ENCODE data around the gene FNDC3B.

The FNDC3B gene

DNA sequence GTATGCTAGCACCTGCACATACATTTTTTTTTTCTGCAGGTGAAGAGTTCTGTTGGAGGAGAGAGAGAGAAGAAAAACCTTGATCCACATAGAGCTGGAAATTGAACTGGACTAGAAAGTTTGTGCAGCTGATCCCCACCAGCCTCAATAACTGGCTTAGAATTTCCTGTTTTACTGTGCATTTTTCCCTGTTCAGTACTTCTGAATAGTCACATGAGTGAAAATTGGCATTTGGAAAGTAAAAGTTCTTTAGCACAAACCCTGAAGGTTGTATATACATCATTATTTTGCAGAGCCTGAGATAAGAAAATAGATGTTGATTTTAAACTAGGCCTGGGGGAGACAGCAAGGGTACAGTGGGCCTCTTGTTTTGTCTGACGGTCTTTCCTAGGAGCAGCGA, 366.5 kb downstream of the FNDC3B start:
- POLR2A ChIA-PET: no interaction called here
- Histone ChIP-seq H3K9me3 (ENCODE audit: control insufficient read depth, insufficient read depth, low read depth, low read length) (no peaks in the 10 kb centered on the region), H3K27ac (ENCODE audit: extremely low read depth, low read depth, low read length) (no peak overlapping the region), H3K36me3 (ENCODE audit: control insufficient read depth in 2 of 2, insufficient read depth in 1 of 2, low read length in 2 of 2) (peaks cover 0 to 3% of the 10 kb centered on the region in 2 experiments; a peak in 2 of 3 replicates), H3K4me3 (ENCODE audit: low read depth, low read length) (no peak overlapping the region), H3K4me1 (ENCODE audit: control insufficient read depth, insufficient read depth, low read length) (no peaks in the 10 kb centered on the region)
- CTCF ChIA-PET: no interaction called here
- TF ChIP-seq ZNF157 (tag by site-specific recombination; IDR thresholded peaks at IDR 0.05) (no peak), ZSCAN30 (tag by site-specific recombination; IDR thresholded peaks at IDR 0.05) (no peak), ZNF701 (tag by site-specific recombination; IDR thresholded peaks at IDR 0.05) (no peak), ZNF146 (tag by site-specific recombination; IDR thresholded peaks at IDR 0.05) (no peak), ZFHX2 (tag by site-specific recombination; conservative IDR thresholded peaks at IDR 0.05) (no peak), GLIS2 (tag by site-specific recombination; IDR thresholded peaks at IDR 0.05) (no peak), ZNF510 (tag by site-specific recombination; IDR thresholded peaks at IDR 0.05; ENCODE audit: insufficient replicate concordance) (no peak), ZNF24 (tag by site-specific recombination; IDR thresholded peaks at IDR 0.05) (no peak), ZNF274 (IDR thresholded peaks at IDR 0.05; ENCODE audit: low read length) (no peak), ZNF274 (tag by site-specific recombination; IDR thresholded peaks at IDR 0.05; ENCODE audit: borderline replicate concordance) (no peak), IKZF3 (tag by site-specific recombination; IDR thresholded peaks at IDR 0.05) (no peak), BCL11A (tag by site-specific recombination; IDR thresholded peaks at IDR 0.05; ENCODE audit: low read depth) (no peak), ZNF830 (tag by site-specific recombination; IDR thresholded peaks at IDR 0.05; ENCODE audit: low read depth) (no peak), KLF7 (tag by site-specific recombination; IDR thresholded peaks at IDR 0.05; ENCODE audit: borderline replicate concordance) (no peak), ZNF121 (tag by site-specific recombination; IDR thresholded peaks at IDR 0.05) (no peak), HOXA7 (CRISPR knock-in tag; IDR thresholded peaks at IDR 0.05; ENCODE audit: borderline replicate concordance) (no peak), ZNF529 (tag by site-specific recombination; IDR thresholded peaks at IDR 0.05; ENCODE audit: insufficient replicate concordance) (no peak)
- TF ChIP-seq, protein P1, sequence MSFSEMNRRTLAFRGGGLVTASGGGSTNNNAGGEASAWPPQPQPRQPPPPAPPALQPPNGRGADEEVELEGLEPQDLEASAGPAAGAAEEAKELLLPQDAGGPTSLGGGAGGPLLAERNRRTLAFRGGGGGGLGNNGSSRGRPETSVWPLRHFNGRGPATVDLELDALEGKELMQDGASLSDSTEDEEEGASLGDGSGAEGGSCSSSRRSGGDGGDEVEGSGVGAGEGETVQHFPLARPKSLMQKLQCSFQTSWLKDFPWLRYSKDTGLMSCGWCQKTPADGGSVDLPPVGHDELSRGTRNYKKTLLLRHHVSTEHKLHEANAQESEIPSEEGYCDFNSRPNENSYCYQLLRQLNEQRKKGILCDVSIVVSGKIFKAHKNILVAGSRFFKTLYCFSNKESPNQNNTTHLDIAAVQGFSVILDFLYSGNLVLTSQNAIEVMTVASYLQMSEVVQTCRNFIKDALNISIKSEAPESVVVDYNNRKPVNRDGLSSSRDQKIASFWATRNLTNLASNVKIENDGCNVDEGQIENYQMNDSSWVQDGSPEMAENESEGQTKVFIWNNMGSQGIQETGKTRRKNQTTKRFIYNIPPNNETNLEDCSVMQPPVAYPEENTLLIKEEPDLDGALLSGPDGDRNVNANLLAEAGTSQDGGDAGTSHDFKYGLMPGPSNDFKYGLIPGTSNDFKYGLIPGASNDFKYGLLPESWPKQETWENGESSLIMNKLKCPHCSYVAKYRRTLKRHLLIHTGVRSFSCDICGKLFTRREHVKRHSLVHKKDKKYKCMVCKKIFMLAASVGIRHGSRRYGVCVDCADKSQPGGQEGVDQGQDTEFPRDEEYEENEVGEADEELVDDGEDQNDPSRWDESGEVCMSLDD (tag by site-specific recombination; IDR thresholded peaks at IDR 0.05): no peak
- TF ChIP-seq, protein P2, sequence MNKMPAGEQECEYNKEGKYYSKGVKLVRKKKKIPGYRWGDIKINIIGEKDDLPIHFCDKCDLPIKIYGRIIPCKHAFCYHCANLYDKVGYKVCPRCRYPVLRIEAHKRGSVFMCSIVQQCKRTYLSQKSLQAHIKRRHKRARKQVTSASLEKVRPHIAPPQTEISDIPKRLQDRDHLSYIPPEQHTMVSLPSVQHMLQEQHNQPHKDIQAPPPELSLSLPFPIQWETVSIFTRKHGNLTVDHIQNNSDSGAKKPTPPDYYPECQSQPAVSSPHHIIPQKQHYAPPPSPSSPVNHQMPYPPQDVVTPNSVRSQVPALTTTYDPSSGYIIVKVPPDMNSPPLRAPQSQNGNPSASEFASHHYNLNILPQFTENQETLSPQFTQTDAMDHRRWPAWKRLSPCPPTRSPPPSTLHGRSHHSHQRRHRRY (tag by site-specific recombination; IDR thresholded peaks at IDR 0.05): no peak
- TF ChIP-seq, protein P3, sequence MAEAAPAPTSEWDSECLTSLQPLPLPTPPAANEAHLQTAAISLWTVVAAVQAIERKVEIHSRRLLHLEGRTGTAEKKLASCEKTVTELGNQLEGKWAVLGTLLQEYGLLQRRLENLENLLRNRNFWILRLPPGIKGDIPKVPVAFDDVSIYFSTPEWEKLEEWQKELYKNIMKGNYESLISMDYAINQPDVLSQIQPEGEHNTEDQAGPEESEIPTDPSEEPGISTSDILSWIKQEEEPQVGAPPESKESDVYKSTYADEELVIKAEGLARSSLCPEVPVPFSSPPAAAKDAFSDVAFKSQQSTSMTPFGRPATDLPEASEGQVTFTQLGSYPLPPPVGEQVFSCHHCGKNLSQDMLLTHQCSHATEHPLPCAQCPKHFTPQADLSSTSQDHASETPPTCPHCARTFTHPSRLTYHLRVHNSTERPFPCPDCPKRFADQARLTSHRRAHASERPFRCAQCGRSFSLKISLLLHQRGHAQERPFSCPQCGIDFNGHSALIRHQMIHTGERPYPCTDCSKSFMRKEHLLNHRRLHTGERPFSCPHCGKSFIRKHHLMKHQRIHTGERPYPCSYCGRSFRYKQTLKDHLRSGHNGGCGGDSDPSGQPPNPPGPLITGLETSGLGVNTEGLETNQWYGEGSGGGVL (tag by site-specific recombination; IDR thresholded peaks at IDR 0.05): no peak
- TF ChIP-seq, protein P4, sequence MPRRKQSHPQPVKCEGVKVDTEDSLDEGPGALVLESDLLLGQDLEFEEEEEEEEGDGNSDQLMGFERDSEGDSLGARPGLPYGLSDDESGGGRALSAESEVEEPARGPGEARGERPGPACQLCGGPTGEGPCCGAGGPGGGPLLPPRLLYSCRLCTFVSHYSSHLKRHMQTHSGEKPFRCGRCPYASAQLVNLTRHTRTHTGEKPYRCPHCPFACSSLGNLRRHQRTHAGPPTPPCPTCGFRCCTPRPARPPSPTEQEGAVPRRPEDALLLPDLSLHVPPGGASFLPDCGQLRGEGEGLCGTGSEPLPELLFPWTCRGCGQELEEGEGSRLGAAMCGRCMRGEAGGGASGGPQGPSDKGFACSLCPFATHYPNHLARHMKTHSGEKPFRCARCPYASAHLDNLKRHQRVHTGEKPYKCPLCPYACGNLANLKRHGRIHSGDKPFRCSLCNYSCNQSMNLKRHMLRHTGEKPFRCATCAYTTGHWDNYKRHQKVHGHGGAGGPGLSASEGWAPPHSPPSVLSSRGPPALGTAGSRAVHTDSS (tag by site-specific recombination; IDR thresholded peaks at IDR 0.05): no peak
